ENCODE results near the gene PYURF.

GRCh38 chr4:88528861-88529260, 5.3 kb upstream of the PYURF start:
- TF ChIP-seq CTCF (IDR thresholded peaks at IDR 0.05) (peak; percentile 47), REST (IDR thresholded peaks at IDR 0.05; ENCODE audit: low read depth, low read length) (no peak), NFIC (IDR thresholded peaks at IDR 0.05; ENCODE audit: borderline replicate concordance) (no peak), EZH2phosphoT487 (IDR thresholded peaks at IDR 0.05; ENCODE audit: borderline replicate concordance, low read depth) (no peak)

Data from SK-N-SH (cell line).